HG02943 (cell line): ENCODE measurements around the gene PLOD1.
"Not testable (repeated sequence)": the region's sequence is repeated elsewhere in the genome, so short reads cannot be mapped to it uniquely, and the experiment has no call there.

Experiments used
- ATAC-seq: cut with Tn5 transposase; IDR thresholded peaks from one replicate; pipeline ENCODE4 v1.9.1; 2021; ENCODE audit warnings: mild to moderate bottlenecking, low read depth, moderate library complexity; ENCODE audit not compliant: unreplicated experiment

The PLOD1 gene

GRCh38 chr1:11934302-11935056, at the start of gene PLOD1:
TSS of gene PLOD1 (plus strand) at chr1:11934717. CDS start at chr1:11934780, 63 bp downstream.
- peak; percentile 64 for ATAC-seq

GRCh38 chr1:11885916-11886315, 48.6 kb upstream of the PLOD1 start:
- no peak for ATAC-seq

- ATAC-seq = no peak
These were observed 47.4 kb upstream of the PLOD1 start for GRCh38 chr1:11886986-11887665.

GRCh38 chr1:11887666-11888007, 46.9 kb upstream of the PLOD1 start:
- no peak for ATAC-seq

GRCh38 chr1:11888206-11888876, 46.2 kb upstream of the PLOD1 start:
- no peak for ATAC-seq

GRCh38 chr1:11888877-11889208, 45.7 kb upstream of the PLOD1 start:
- no peak for ATAC-seq

- ATAC-seq = no peak
These were observed 42.9 kb upstream of the PLOD1 start for GRCh38 chr1:11891433-11892186.

GRCh38 chr1:11893907-11894251, 40.6 kb upstream of the PLOD1 start:
- ATAC-seq = no peak

- ATAC-seq = not testable (repeated sequence)
These were observed 40.0 kb upstream of the PLOD1 start for GRCh38 chr1:11894501-11894900.

GRCh38 chr1:11898086-11898785, 36.3 kb upstream of the PLOD1 start:
- ATAC-seq = no peak

GRCh38 chr1:11898831-11899467, 35.6 kb upstream of the PLOD1 start:
- ATAC-seq = no peak

- not testable (repeated sequence) for ATAC-seq
These were observed 33.1 kb upstream of the PLOD1 start for GRCh38 chr1:11901446-11901845.

GRCh38 chr1:11903210-11903609, 31.3 kb upstream of the PLOD1 start:
- no peak for ATAC-seq

- ATAC-seq = not testable (repeated sequence)
These were observed 30.4 kb upstream of the PLOD1 start for GRCh38 chr1:11904156-11904555.

- ATAC-seq = no peak
These were observed 29.5 kb upstream of the PLOD1 start for GRCh38 chr1:11904978-11905377.

- no peak for ATAC-seq
These were observed 27.6 kb upstream of the PLOD1 start for GRCh38 chr1:11906870-11907269.

GRCh38 chr1:11907275-11908094, 27.0 kb upstream of the PLOD1 start:
- peak; percentile 43 for ATAC-seq

- ATAC-seq = peak; percentile 46
These were observed 26.3 kb upstream of the PLOD1 start for GRCh38 chr1:11908095-11908675.

- not testable (repeated sequence) for ATAC-seq
These were observed 23.6 kb upstream of the PLOD1 start for GRCh38 chr1:11910914-11911228.
